Activated CD4-positive, alpha-beta T cell treated with anti-CD3 and anti-CD28 coated beads, Interleukin-2, amount 50 U/mL, for 4 hours (primary cell): ENCODE measurements around the gene HARS2.
"Not testable (repeated sequence)": the region's sequence is repeated elsewhere in the genome, so short reads cannot be mapped to it uniquely, and the experiment has no call there.

Experiments
- DNase-seq, 2 experiments: peaks; one replicate each; pipeline ENCODE4 v3.0.0-alpha.2; 2020

The HARS2 gene

DNA sequence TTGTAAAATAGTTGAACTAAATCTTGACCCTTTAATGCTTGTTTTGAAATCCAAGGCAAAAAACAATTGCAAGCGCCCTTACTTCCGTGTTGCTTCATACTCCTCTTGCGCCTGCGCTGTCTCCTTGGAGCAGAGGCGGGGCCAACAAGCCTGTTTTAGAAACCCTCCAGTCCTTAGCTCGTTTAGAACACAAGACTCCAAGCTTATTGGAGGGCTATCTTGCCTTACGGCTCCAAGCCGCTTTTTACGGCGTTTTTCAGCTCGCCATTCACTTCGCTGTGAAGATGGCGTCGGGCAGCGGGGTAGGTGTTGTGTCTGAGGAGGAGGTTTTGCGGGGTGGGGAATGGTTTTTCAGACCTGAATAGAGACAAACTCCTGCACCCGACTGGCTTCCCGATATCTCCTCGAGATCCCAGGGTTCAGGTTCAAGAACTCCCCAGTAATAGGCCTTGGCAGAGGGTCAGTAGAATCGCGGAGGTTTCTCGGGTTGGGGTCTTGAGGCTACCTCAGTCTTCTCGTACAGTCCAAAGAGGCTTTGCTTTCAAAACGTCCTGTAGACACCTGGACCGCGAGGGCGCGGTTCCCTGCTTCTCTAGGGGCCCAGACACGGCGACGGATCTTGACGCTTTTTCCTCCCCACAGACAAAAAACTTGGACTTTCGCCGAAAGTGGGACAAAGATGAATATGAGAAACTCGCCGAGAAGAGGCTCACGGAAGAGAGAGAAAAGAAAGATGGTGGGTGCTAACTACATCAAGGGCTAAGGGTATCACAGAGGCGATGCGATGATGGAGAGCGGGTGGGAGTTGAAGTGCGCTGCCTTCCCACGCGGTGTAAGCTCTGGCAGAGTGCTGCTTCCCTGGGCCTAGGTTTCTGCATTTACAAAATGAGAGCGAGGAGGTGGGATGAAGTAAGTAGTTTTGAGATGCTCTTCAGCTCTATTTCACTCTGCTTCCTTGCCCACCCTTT is 9.2 kb downstream of the HARS2 start, which contains the start of gene ZMAT2:
ZMAT2 (plus strand) TSS at position 271 of the 968 bp plus-strand sequence; CDS start at position 285, 14 bp downstream.
- DNase-seq = peak; percentile 90 to 91

DNA sequence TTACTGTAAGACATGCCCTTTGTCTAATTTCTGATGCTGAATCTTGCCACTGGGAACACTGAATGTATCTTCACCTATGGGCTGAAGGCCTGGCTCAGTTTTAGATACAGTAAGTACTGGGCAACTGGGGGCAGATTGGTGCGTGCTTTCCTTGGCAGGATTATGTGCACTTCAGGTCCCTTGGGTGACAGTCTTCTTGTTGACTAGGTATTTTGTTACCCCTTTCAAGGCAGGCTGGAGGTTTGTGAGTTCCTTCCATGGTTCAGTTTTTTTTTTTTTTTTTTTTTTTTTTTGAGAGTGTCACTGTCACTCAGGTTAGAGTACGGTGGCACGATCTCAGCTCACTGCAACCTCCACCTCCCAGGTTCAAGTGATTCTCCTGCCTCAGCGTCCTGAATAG is 16.6 kb downstream of the HARS2 start:
- DNase-seq = no peak

DNA sequence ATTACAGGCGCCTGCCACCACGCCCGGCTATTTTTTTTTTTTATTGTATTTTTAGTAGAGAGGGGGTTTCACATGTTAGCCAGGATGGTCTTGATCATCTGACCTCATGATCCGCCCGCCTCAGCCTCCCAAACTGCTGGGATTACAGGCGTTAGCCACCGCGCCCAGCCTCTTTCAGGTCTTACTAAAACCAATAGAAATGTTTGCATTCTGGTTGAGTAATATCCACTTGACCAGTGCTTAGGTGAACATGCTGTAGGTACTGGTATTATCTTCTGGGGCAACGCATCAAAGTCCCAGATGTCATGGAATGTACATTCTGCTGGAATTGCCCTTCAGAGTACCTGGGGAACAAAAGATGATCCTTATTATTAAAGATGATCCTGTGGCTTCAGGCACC is 17.5 kb downstream of the HARS2 start:
- not testable (repeated sequence) for DNase-seq

DNA sequence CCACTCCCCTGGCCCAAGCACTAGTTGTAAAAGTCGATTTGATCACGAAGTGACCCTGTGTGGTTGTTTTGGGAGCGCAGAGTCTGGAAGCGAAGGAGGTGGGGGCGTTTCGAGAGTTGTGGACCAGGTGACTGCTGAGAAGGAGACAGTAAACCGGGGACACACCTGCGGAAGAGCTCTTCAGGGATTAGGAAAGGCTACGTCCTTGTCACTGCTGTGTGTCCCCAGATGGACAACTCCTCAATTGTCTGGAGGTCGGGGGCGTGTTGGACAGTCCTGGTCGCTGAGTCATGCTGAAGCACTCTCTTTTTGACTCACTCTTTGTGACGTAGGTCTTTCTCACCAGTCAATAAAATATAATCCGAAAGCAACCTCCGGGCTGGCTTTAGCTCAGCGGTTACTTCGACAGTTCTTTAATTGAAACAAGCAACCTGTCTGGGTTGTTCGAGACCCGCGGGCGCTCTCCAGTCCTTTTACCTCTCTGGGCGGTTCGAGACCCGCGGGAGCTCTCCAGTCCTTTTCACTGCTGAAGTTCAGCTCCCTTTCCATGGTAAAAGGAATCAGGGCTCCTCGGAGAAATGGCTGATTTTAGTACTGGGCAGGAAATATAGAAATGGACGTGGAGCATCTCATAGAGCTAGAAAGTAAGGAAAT is 19.8 kb downstream of the HARS2 start:
- peak; percentile 78 to 80 for DNase-seq

DNA sequence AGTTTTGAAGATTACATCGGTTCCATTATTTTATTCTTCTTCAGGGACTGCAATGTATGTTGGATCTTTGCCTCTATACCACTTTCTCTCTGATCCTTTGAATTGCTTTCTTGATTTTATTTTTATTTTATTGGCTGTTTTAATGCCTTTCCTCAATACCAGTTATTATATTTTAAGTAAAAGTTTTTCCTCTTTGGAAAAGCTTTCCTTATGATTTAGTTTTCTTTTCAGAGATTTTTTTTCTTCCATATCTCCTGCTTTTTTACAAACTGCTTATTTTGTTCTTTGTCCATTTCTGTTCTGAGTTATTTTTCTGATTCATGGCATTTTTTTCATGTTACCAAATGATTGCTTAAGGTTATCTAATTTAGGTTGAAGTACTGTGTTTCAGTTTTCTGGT is 20.5 kb downstream of the HARS2 start:
- DNase-seq = no peak

DNA sequence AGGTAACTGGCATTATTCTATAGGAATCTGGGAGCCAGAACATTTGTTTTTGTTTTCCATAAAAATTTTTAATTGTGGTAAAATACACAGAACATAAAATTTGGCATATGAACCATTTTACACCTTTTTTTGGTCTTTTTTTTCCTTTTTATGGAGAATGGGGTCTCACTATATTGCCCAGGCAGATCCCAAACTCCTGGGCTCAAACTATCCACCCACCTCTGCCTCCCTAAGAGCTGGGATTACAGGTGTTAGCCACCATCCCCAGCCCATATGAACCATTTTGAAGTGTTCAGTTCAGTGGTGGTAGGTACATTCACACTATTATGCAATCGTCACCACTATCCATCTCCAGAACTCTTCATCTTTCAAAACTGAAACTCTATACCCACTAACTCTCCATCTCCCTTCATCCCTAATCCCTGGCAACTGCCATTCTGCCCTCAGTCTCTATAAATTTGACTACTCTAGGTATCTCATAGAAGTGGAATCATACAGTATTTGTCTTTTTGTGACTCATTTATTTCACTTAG is 22.4 kb downstream of the HARS2 start:
- no peak for DNase-seq

DNA sequence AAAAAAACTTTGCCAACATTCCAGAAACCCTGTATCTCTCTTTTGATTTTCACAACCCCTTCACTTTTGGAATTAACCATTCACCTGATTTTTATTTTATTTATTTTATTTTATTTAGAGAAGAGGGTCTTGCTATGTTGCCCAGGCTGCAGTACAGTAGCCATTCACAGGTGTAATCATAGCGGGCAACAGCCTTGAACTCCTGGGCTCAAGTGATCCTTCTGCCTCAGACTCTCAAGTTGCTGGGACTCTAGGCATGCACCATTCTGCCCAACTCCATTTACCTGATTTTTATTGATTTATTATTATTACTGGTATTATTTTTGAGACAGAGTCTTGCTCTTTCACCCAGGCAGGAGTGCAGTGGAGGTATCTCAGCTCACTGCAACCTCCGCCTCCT is 25.0 kb downstream of the HARS2 start:
- not testable (repeated sequence) for DNase-seq

DNA sequence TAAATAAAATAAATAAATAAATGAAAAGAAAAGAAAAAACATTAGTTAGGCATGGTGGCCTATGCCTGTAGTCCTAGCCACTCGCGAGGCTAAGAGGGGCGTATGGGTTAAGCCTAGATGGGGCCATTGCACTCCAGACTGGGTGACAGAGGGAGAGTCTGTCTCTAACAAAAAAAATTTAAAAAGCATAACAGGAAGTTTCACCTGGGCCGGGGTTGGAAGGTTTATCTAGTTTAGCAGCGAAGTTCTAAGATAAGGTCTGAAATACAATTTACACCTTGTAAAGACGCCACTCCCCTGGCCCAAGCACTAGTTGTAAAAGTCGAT is 27.0 kb downstream of the HARS2 start:
- no peak for DNase-seq

DNA sequence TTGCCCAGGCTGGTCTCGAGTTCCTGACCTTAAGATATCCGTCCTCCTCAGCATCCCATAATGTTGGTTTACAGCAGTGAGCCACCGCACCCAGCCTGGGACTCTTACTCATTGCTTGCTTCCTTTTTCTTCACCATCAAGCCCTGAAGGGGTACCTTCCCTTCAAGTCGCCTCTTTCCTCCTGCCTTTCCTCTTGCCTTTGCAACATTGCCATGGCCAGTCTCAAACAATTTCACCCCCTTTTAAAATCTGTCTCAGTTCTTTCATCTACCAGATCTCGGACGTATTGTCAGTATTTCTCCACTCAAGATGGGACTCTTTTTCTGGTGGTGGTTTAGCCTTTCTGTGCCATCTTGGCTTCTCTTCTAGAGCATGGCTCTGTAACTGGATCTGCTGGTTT is 29.5 kb downstream of the HARS2 start:
- DNase-seq = not testable (repeated sequence)

DNA sequence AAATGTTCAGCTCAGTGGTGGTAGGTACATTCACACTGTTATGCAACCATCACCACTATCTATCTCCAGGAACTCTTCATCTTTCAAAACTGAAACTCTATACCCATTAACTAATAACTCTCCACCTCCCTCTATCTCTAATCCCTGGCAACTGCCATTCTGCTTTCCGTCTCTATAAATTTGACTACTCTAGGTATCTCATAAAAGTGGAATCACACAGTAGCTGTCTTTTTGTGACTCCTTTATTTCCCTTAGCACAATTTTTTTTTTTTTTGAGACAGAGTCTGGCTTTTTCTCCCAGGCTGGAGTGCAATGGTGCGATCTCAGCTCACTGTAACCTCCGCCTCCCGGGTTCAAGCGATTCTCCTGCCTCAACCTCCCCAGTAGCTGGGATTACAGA is 30.1 kb downstream of the HARS2 start:
- not testable (repeated sequence) for DNase-seq

DNA sequence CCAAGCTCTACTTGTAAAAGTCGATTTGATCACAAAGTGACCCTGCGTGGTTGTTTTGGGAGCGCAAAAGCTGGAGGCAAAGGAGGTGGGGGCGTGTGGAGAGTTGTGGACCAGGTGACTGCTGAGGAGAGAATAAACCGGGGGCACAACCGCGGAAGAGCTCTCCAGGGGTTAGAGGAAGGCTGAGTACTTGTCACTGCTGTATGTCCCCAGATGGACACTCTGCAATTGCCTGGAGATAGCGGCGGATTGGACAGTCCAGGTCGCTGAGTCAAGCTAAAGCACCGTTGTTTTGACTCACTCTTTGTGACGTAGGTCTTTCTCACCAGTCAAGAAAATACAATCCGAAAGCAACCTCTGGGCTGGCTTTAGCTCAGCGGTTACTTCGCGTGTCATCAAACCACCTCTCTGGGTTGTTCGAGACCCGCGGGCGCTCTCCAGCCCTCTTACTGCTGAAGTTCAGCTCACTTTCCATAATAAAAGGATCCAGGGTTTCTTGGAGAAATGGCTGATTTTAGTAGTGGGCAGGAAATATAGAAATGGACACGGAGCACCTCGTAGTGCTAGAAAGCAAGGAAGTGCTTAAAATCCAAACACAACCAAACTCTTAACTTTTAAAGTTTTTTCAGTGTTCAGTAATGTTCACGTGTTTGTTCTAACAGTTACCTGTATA is 34.7 kb downstream of the HARS2 start:
- peak; percentile 39 to 47 for DNase-seq

DNA sequence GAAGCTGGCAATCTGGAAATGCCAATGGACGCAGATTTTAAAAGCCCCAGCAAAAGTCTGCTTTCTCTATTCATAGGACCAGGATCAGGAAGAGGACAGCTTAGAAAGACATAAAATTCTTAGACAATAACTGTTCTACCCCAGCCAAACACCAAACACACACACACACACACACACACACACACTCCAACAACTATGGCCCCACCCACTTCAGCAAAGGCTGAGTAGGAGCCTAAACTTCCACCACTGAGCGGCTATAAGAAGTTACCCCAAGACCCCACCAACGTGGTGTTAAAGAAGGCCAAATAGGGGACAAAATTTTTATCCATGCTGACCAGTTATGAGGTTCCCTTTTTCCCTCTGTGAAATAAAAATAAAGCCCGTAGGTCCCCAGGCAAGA is 41.8 kb downstream of the HARS2 start:
- no peak for DNase-seq

DNA sequence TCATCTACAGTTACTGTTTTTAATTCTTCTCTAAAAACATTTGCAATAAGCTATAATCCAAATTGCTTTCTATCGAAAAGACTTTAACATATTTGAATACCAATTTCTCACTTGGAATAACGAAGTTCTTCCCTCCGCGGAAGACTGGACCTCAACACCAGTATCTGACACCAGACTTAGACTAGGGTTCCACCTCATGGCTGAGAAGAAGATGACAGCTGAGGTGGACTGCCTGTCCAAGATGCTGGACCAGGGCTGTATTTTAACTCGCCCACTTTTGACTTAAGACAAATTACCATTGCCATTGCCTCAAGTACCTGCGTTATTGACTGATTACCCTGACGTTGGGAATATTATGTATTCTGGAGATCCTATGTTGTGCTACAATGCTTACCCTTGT is 43.1 kb downstream of the HARS2 start:
- no peak for DNase-seq

DNA sequence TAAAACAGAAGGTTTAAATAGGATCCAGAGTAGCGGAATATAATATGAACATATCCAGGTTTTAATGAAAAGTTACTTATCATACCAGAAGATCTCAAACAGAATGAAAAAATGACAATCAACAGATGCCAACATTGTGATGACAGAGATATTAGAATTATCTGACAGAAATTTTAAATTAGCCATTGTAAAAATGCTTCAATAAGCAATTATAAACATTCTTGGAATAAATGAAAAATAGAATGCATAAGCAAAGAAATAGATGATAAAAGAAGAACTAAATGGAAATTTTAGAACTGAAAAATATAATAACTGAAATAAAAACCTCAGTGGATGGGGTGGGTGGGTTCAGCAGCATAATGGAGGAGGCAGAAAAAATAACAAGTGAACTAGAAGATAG is 46.2 kb downstream of the HARS2 start:
- DNase-seq = no peak

DNA sequence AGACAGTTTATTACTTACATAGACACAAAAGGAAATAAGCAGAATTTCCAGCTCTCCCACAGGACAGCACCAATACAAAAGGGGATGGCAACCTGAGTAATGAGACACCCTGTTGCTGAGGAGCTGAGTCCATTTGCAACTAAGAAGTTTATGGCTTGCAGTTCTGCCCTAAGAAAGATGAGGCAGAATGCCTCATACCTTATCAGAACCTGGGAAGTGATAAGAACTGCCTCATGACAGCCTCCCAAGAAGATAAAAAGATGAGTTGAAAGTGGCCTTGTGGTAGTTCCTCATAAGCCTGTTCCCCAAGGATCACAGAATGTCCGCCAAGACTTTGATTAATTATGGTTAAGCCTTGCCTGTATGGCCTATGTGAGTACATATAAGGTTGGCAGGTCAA is 50.7 kb downstream of the HARS2 start:
- DNase-seq = no peak
